GM21619 (cell line): ENCODE data around the gene FRAS1.
"Not testable (repeated sequence)": the region's sequence is repeated elsewhere in the genome, so short reads cannot be mapped to it uniquely, and the experiment has no call there.

Source experiments
- ATAC-seq: cut with Tn5 transposase; IDR thresholded peaks from one replicate; pipeline ENCODE4 v1.9.1; 2021; ENCODE audit not compliant: unreplicated experiment

Gene FRAS1

DNA sequence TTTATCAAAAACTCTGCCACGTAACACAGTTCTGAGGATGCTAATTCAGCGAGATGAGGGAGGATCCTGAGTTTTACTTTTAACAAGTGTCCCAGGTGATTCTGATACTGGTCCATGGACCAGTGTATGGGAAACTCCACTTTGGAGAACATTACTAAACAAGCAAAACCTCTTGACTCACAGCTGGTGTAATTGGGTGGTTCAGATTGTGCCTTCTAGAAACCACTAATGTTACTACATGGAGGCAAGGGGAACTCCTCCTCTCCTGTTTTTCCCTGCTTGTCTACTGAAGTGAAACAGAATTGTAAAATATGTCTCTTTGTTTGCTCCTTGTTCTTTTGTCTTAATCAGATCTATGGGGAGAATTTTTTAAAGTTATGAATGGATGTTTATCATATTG, 62.6 kb downstream of the FRAS1 start:
- no peak for ATAC-seq

DNA sequence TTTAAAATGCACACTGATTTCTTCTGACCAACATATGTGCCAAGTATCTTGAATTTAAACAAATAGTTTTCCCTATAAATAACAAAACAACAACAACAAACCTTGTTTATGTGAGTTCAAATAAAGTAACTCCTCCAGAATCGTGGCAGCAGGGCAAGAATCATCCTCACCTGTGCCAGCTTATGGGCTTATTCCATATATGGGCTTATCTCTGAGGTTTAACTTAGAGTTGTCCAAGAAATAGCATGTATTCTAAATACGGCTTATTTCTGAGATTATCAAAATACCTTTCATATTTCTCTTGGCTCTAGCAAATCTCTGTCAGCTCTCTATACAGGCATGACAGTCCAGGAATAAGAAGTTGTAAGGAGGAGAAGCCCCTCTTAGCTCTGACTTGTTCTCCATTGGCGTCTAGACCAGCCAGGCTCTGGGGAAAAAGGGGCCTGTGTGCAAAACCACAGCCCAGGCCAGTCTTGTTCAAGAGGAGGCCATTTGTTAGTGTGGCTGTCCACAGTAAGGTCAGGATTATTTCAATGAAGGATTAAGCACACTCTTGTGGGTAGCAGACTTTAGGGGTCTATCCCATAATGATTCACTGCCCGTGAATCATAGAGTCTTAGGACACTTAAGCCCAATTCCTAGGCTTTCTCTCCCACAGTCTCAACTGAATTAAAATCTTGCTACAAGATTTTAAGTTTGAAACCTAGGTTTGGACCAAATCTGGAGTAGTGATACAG, 63.2 kb downstream of the FRAS1 start:
- no peak for ATAC-seq

DNA sequence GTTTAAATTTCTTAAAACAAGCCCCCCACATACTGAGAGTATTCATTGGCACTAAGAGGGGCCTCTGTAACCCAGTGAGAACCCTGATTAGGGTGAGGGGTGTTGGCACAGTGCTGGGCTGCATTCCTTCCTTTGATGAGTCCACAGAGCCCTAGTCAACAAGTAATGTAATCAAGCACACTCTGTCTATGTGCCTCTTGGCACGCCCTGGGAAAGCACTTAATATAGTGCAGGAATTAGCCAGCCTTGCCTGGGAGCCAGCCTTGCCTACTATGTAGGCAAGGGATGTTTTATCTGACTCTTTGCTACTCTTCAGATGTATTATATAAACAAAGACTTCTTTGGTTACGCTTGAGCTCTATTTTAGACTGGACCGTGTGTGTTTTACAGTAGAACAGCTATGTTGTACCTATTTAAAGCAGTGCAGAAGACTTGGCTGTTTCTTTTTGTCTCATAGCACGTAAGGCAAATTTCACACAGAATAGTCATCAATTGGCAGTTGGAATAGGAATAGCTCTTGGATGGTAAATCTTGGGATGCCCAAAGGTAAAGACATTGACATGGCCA, 64.3 kb downstream of the FRAS1 start:
- ATAC-seq: no peak

DNA sequence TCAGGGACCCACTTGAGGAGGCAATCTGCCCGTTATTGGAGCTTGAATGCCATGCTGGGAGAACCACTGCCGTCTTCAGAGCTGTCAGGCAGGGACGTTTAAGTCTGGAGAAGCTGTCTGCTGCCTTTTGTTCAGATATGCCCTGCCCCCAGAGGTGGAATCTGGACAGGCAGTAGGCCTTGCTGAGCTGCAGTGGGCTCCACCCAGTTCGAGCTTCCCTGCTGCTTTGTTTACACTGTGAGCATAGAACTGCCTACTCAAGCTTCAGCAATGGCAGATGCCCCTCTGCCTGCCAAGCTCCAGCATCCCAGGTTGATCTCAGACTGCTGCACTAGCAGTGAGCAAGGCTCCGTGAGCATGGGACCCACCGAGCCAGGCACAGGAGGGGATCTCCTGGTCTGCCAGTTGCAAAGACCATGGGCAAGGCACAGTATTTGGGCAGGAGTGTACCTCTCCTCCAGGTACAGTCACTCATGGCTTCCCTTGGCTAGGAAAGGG, 68.8 kb downstream of the FRAS1 start:
- not testable (repeated sequence) for ATAC-seq

DNA sequence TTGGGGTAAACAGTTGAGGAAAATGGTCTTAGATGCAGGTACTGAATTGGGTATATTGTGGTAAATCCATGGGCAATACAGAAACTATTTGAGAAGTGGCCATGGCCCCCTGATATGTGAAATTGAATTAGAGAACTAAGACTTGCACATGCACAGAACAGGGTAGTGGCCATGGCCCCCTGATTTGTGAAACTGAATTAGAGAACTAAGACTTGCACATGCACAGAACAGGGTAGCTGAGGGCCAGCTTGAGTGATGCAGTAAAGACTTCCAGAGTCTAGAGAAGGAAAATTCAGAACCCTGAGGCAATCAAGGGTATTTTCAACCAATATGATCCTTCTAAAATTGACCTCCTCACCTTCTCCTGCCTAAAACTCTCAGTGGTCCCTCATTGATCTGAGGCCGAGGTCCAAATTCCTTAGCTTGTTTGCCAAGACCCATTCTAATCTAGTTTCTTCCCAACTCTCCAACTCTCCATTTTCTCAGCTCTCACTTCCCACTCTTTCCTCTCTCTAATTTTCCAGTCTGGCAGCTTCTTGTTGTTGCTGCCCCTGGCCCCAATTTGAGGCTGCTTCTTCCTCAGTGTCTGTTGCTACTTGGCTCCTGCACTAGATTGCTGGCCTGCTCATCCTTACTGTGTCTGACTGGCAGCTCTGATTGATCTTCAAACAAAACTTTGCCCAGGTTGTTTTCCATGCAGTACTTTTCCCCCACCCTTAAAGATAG, 72.4 kb downstream of the FRAS1 start:
- ATAC-seq: no peak

DNA sequence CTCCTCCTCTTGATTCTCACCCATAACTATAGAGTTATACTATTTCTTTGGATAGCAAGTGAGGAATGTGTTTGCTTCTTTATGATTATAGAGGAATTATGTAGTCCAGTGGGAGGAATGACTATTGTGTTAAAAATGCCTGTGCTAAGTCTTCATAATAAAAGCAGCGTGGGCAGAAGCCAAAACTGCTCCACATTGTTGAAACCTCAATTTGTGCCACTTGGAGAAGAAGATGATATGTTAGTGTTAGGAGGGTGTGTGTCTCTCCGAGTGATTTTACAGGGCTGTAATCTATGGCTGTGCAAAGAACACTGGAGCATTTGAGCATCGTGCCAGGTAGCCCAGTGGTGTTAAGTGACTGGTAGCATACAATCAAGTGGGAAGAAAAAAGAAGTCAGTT, 74.3 kb downstream of the FRAS1 start:
- no peak for ATAC-seq

DNA sequence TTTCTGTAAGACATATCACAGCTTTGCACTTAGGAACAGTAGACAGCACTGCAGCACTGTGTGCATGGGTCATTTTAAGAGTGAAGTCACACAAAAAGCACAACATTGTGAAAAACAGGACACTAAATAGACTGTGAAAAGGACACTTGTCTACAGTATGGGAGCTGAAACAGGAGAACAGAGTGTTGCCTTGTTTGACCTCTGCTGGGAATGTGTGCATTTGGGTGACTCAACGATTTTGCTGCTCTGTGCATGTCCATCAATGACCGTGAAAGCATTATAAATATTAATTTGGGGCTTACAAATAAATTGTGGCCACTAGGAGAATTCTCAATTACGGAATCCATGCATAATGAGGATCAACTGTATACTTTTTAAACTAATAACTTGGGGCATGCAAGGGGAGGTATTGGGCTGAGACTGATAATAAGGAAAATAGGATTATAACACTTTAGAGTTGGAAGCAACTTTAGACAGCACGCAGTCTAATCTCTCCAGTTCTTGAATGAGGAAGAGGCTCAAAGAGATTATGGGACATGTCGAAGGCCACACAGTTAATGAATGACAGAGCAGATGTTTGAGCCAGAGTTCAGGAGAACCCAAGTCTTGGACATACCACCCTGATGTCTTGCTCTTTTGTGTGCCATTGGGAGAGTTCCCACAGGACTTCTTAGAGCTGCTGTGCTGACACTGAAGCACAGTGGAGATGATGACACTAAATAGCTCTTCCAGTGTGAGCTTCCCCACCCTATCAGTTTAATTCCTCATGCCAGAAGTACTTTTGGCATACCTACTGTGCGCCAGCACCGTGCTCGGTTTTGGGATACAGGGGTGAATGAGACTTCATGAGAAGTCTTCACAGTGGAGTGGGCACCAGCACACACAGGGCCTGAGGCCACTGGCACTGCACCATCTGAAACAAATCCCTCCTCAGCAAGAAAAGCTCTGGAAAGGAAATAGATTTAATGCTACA, 79.3 kb downstream of the FRAS1 start:
- no peak for ATAC-seq

DNA sequence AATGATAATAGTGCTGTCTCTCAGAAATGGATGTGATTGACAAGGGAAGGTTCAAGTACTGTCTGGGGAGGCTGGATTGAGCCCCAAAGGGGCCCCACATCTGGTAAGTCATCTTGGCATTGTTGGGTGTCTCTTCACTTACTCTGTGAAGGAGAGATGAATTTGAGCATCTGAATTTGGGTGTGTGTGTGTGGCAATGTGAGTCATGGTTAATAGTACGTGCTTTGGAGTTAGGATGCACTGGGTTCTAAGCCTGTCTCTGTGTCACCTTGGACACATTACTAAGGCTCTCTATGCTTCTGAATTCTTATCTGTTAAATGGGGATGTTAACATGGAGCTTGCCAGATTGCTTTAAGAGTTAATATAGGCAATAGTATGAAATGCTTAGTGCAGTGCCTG, 80.4 kb downstream of the FRAS1 start:
- ATAC-seq: no peak

DNA sequence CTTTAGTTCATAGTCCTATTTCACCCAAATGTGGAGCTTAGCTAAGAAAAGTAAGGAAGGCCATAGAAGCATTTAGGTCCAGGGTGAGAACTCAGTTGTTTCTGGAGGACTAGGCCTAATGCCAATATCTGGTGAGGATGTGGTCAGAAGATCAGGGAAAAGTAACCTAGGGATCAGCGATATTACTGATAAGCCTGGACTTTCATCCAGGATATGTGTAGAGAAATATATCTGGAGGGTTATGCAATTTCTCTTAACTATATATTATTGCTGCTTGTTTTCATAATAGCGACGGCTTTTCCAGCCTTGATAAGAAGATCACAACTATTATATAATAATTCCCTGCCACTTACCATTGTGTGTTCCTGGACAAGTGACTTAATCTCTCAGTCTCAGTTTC, 81.1 kb downstream of the FRAS1 start:
- no peak for ATAC-seq

DNA sequence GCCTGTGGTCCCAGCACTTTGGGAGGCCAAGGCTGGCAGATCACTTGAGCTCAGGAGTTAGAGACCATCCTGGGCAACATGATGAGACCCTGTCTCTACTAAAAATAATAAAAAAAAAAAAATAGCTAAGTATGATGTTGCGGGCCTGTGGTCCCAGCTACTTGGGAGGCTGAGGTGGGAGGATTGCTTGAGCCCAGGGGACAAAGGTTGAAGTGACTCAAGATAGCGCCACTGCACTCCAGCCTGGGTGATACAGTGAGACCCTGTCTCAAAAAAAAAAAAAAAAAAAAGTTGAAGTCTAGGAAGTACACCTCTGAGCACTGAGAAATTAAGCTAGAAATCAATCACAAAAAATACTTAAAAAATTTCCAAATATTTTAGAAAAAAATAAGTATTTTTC, 86.5 kb downstream of the FRAS1 start:
- ATAC-seq: no peak

DNA sequence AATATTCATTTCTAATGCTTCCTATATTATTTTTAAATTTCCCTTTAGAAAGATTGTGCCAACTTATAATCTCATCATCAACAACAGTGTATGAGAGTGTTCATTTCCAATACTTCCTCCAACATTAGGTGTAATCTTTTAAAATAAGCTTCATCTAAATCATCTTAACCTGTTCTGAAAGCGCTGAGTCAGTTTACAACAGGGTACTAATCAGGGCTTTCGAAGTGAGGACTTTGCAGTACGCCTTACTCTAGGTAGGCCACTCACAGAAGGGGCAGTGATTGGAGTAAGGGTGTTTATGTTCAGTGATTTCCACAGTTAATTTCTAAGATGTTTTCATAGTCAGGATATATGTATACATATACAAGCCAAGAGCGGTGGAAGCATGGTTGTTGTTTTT, 87.9 kb downstream of the FRAS1 start:
- ATAC-seq: no peak

DNA sequence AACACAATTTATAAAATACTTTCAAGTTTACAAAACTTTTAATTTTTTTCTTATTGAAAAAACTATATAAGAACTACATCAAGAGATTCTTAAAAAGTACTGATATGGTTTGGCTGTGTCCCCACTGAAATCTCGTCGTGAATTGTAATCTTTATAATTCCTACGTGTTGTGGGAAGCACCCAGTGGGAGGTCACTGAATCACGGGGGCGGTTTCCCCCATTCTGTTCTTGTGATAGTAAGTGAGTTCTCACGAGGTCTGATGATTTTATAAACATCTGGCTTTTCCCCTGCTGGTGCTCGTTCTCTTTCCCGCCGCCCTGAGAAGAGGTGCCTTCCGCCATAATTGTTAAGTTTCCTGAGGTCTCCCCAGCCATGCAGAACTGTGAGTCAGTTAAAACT, 88.5 kb downstream of the FRAS1 start:
- no peak for ATAC-seq

DNA sequence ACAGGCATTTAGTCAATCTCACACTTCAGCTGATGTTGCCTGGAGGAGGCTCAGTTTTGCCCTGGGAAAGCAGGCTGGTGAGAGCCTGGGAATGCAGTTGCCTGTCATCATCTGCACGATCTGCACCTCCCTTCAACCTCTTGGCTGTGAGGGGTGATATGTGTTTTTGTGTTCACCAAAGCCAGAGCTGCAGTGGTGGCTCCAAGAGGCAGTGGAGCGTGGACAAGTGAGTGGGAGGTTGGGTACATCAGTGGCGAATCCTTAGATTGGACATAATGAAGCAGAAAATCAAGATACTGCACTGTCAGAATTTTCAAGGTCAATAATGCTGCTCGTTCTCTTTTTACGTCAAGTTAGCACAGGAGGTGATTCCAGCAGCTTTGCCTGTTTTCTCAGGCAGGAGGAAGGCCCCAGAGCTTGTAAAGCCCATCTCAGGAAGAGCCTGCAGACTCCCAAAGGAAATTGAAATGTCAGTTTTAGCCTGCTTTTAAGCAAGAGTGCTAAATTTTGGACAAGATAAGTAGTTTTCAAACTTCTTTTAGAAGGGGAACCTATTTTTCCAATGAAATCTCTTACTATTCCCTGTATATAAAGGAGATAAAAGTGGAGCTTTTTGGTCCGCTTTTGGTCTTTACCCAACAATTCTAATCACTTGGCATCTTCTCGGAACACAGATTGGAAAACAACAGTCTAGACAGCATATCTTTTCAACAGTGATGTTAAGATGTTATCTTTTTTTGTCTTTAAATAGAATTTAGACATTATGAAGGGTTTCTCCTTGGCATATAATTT, 92.8 kb downstream of the FRAS1 start:
- no peak for ATAC-seq

DNA sequence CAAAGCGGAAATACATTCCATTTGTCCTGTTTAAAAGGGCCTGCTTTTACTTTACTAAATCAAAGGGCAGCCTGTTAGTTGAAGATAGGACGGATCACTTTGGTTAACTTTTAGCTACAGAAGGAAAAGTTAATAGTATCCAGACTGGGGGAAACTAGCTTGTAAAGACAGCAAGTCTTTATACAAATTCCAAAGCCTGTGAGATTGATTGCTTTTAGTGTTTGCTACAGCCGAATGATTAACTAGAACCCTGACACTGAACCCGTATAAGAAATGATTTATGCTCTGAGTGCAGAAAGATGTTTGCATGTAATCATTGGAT, 93.4 kb downstream of the FRAS1 start:
- ATAC-seq: no peak

DNA sequence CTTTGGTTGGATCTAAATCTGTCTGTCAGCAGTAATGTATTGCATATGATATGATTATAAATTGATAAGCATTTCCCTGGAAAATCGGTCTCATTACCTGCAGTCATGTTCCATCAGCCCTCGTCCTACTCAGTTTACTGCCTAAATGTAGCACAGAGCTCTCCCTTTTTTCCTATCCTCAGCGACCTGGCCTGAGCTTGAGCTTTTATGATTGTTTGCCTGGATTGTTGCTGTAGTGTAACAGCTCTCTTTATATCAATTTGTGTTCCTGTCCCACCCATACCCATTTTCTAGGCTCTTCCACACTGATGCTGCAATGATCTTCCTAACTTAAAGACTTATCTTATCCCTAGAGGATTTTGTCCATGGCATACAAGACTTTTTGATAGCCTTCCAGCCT, 95.7 kb downstream of the FRAS1 start:
- no peak for ATAC-seq

DNA sequence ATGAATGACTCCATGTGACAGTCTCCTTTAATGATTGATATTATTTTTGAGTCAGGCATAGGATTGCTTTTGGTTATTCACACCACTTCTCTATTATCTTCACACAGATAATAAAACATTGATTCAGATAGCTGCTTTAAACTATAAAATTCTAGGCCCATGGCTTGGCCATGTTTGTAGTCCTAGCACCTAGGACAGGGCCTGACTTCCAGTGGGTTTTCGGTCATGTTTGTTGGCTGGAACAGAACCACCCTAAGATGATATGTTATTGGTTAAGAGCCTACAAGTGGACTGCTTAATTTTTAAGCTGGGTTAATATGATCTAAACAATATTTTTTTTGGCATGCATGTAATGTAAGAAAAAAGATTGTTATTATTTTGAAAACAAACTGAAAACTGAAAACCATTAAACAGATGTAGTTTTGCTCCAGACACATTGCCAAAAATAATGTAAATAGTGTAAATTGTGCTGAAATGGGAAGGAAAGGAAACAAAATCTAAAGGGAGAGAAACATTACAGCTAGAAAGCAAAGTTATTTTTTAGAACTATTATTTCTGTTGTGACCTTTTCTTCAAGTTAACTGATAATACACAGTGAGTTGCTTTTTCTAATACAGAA, 98.0 kb downstream of the FRAS1 start:
- ATAC-seq: no peak

DNA sequence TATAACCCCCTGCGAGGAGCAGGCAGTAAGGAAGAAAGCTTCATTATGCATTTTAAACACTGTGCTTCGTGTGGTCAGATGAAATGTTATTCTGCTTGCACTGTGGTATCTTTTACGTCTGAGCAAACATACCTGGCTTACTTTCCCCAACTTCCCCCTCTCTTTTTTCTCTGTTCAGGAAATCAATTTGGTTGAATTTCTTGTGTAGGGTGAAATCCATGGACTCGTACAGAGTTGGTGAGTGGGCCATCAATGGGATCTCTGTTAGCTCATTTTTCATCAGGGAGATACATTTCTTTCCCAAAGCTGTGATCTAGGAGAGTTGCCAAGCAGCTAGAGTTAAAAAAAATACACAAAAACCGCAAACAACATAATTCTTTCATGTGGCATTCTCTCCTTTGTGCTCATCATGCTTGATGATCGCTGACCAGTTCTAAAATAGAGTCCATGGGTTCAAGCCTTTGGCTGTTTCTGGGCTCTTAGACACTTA, 98.5 kb downstream of the FRAS1 start:
- no peak for ATAC-seq

DNA sequence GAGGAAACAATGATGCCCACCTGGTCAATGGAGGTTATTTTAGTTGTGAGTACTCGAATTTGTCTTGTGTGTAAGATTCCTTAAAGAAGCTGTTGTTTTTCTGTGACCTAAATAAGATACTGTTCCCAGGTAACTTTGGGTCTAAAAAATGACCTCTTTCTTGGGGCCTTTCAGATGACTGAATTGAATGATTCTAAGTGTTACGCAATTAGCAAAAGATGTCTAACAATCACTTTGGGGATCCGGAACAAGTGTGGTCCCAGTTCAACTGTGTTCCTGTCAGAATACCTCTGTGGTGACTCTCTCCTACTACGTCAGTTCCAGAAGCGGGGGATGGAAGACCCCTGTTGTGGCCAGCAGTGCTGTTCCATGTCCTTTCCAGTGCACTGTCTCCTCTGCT, 99.4 kb downstream of the FRAS1 start:
- ATAC-seq: no peak

DNA sequence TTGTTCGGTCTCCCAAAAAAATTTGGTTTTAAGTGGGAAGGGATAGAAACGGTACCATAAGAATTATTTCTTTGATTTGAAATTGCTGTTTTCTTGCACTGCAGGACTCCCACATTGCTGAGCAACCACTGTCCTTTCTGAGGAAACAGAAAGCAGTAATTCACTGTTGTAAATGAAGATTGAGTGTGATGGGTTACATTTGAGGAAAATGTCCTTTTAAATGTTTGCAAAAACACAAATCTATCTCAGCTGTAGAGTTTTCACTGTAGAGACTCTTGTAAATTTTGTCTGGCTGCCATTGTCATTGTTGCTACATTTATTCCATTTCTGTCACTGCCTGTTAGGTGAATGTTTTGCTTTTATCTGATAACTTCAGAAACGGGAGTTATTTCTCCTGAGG, 105.2 kb downstream of the FRAS1 start:
- ATAC-seq: no peak

DNA sequence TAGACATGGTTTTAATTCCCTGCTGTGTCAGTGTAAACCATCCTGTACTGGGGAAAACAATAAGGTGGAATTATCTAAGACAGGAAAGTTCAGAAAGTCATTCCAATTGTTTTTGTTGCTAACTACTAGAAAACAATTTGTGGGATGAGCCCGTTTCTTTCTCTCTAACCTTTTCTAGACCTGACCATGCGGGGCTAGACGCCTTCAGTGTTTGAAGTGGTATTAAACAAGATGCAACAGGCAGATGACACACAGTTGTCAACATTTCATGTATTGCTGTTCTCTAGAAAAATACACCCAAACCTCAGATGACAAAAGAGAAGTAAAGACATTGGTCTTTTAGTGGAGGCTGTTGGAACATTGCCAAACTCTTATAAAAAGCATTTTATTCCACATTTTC, 105.7 kb downstream of the FRAS1 start:
- ATAC-seq: no peak
